Heart left ventricle (tissue), 16 donors: ENCODE data around the gene ABCC1. TPM values are rescaled to one million over a fixed set of nuclear protein-coding genes. Genes with fewer than 3 reads are reported as not detected.

Experiments used
- ATAC-seq, 4 donors: fragments of 200-7000 bp; cut with Tn5 transposase; one replicate each; pipeline ENCODE4 v1.9.1; 2020 to 2022; ENCODE audit warnings: moderate library complexity in 4 of 4, mild to moderate bottlenecking in 3 of 4, moderate number of reproducible peaks in 1 of 4
- DNase-seq, 5 donors: peaks; one replicate each; pipeline ENCODE4 v3.0.0-alpha.2; 2020
- H3K27ac ChIP-seq, 12 donors: fragments of 200-600 bp; sonication (generic) in 4 of 12; one replicate each; pipeline versions ENCODE4 v1.5.0 to v1.8.0; 2016 to 2022; ENCODE audit warnings: mild to moderate bottlenecking in 2 of 12
- H3K27me3 ChIP-seq, 9 donors: fragments of 200-600 bp; sonication (generic) in 2 of 9; one replicate each; pipeline versions ENCODE4 v1.5.1 to v1.8.0; 2016 to 2022; ENCODE audit warnings: mild to moderate bottlenecking in 3 of 9
- H3K36me3 ChIP-seq, 9 donors: fragments of 200-600 bp; sonication (generic) in 2 of 9; one replicate each; pipeline versions ENCODE4 v1.5.0 to v1.8.0; 2018 to 2022; ENCODE audit warnings: mild to moderate bottlenecking in 2 of 9
- H3K4me1 ChIP-seq, 12 donors: fragments of 200-600 bp; sonication (generic) in 4 of 12; one replicate each; pipeline versions ENCODE4 v1.5.0 to v1.8.0; 2016 to 2022; ENCODE audit warnings: mild to moderate bottlenecking in 3 of 12
- H3K4me3 ChIP-seq, 12 donors: fragments of 200-600 bp; sonication (generic) in 4 of 12; one replicate each; pipeline versions ENCODE4 v1.5.0 to v1.8.0; 2017 to 2022; ENCODE audit warnings: mild to moderate bottlenecking in 9 of 12, moderate library complexity in 4 of 12
- H3K9me3 ChIP-seq, 12 donors: fragments of 200-600 bp; sonication (generic) in 4 of 12; one replicate each; pipeline versions ENCODE4 v1.5.0 to v1.8.0; 2016 to 2022; ENCODE audit warnings: mild to moderate bottlenecking in 1 of 12
- CTCF ChIP-seq, 12 donors: fragments of 200-600 bp; sonication (generic) in 4 of 12; IDR thresholded peaks; one replicate each; pipeline versions ENCODE4 v1.5.0 to v1.8.0; 2018 to 2022; ENCODE audit warnings: antibody characterized with exemption in 12 of 12, mild to moderate bottlenecking in 5 of 12
- POLR2A ChIP-seq, 2 donors: fragments of 450-650 bp; IDR thresholded peaks; one replicate each; pipeline ENCODE4 v1.6.1; 2017; ENCODE audit warnings: antibody characterized with exemption in 2 of 2, mild to moderate bottlenecking in 2 of 2, moderate library complexity in 2 of 2
- WGBS, 4 donors: extraction: QIAGEN DNeasy Blood & Tissue Kit in 2 of 4; methylation state at CpG; one replicate each; pipeline versions ENCODE4 v1.1.5 to v1.1.7; 2013 to 2018; 5-methylcytosine and 5-hydroxymethylcytosine counted together
- intact Hi-C, 10 donors: fragments of 100-400 bp; cut with DNase I; formaldehyde crosslinking; loops; one replicate each; pipeline versions ENCODE4 v1.11.1 to v1.14.2; 2022
- polyA plus RNA-seq, 2 donors: library from polyadenylated mRNA; stranded (reverse); fragments of 200-250 nt; gene quantifications; one replicate each; pipeline ENCODE4 v1.2.3, GENCODE V29; 2013
- total RNA-seq, 9 donors: library from RNA; depleted of rRNA in 2 of 9; stranded (reverse); fragments of >200 nt in 2 of 9; fragmentation: NEBNext Ultra II Directional in 3 of 9; extraction: Animal tissue kit (Norgen Biotek cat#: 25700) in 3 of 9; gene quantifications; one replicate each; pipeline versions ENCODE4 v1.1.0 to v1.2.4, GENCODE V29; 2016 to 2023
- donor health status: ischemic (EF 13 %, LVEDD 7.1; RV severe dilation, severe dysfunction).
- donor health status: healthy with polysubstance abuse.
- donor health status: DM: no; HTN: yes; CAD: no.
- donor health status: DM: no; HTN: no; CAD: no.
- donor health status: ischemic (EF 25% LVEDD 6.9; RV normal size, moderate dysfunction).
- donor health status: ischemic (EF 25% LVEDD 5.7; RV mildly dilated, moderate dysfunction).
- donor health status: healthy.
- donor health status: DM: yes; HTN: yes; CAD: no.
- donor health status: ischemic (EF 35%, LVEDD 5.7; RV mildly dilated, moderate dysfunction).
- donor health status: nonischemic (EF 11% LVEDD 7.7; RV severe dilation, severe dysfunction).
- donor health status: DM: yes; HTN: yes; CAD: no.
- donor health status: PGD.
- donor health status: ischemic (EF 29% LVEDD 5.4; RV normal size, mild dysfunction).
- donor health status: nonischemic (EF 23%, LVEDD 6.1; RV moderate dilation, normal function).

Gene ABCC1
- total and polyA plus RNA-seq, 11 donors = 8.1 to 28.0 (median 22.4) TPM

- TF ChIP-seq CTCF (IDR thresholded peaks at IDR 0.05) (no peak), POLR2A (IDR thresholded peaks at IDR 0.05) (no peak)
- H3K4me1 ChIP-seq = peaks cover 0 to 18% (median 6%) of the 10 kb centered on the region in 12 donors
- no peak overlapping the region for H3K27ac ChIP-seq
- intact Hi-C loops = no loop called here
- no peaks in the 10 kb centered on the region for H3K27me3 ChIP-seq
- no peak overlapping the region for H3K4me3 ChIP-seq
- 83 to 92% (median 85%) methylated on average over 9 of the region's 9 CpGs for WGBS, 4 donors
- H3K9me3 ChIP-seq = no peaks in the 10 kb centered on the region
- ATAC-seq (no peak), DNase-seq (no peak)
- H3K36me3 ChIP-seq = peaks cover 0 to 12% (median 0%) of the 10 kb centered on the region in 9 donors
Measured at GRCh38 chr16:16148755-16149154, 199.3 kb downstream of the ABCC1 start.

- Histone ChIP-seq H3K36me3 (peaks cover 0 to 4% (median 0%) of the 10 kb centered on the region in 9 donors), H3K4me3 (no peak overlapping the region), H3K9me3 (no peaks in the 10 kb centered on the region), H3K27me3 (no peaks in the 10 kb centered on the region), H3K4me1 (peaks cover 0 to 18% (median 6%) of the 10 kb centered on the region in 12 donors), H3K27ac (peak overlapping the region in 8 of 12 donors; percentile 38 to 83 (median 56))
- peak in 1 of 5 donors; percentile 48 for DNase-seq
- TF ChIP-seq POLR2A (IDR thresholded peaks at IDR 0.05) (no peak), CTCF (IDR thresholded peaks at IDR 0.05) (no peak)
- WGBS, 4 donors = 63 to 84% (median 78%) methylated on average over 10 of the region's 10 CpGs
- ATAC-seq = no peak
- intact Hi-C loops = loop anchor here in 1 of 10 donors (5.0 kb wide), 1 partner anchor 43 kb away; no protein-coding TSS in a partner anchor
Measured at GRCh38 chr16:16149710-16150116, 200.3 kb downstream of the ABCC1 start.

GRCh38 chr16:16150117-16150877 lies 200.9 kb downstream of the ABCC1 start:
- intact Hi-C loops = loop anchor here in 1 of 10 donors (5.0 kb wide), 1 partner anchor 42 kb away; no protein-coding TSS in a partner anchor

More at GRCh38 chr16:16150117-16150877, 200.9 kb downstream of the ABCC1 start:
- DNase-seq (peak; percentile 59 to 80 (median 74)), ATAC-seq (peak; percentile 77 to 93 (median 83))
- Histone ChIP-seq H3K36me3 (peaks cover 0 to 4% (median 0%) of the 10 kb centered on the region in 9 donors), H3K9me3 (no peaks in the 10 kb centered on the region), H3K27ac (peak overlapping the region in 8 of 12 donors; percentile 38 to 83 (median 56)), H3K27me3 (no peaks in the 10 kb centered on the region), H3K4me3 (no peak overlapping the region), H3K4me1 (peaks cover 0 to 18% (median 6%) of the 10 kb centered on the region in 12 donors)
- 21 to 39% (median 26%) methylated on average over 13 to 28 of the region's 28 CpGs for WGBS, 4 donors
- no peak for TF ChIP-seq POLR2A (IDR thresholded peaks at IDR 0.05)
- TF ChIP-seq CTCF (IDR thresholded peaks at IDR 0.05) = no peak
